Measurements from ENCODE around the gene NEUROD1.
A peak's percentile ranks its signal among the peaks of the same experiment; 100 is the strongest.

- TF ChIP-seq, protein P1, sequence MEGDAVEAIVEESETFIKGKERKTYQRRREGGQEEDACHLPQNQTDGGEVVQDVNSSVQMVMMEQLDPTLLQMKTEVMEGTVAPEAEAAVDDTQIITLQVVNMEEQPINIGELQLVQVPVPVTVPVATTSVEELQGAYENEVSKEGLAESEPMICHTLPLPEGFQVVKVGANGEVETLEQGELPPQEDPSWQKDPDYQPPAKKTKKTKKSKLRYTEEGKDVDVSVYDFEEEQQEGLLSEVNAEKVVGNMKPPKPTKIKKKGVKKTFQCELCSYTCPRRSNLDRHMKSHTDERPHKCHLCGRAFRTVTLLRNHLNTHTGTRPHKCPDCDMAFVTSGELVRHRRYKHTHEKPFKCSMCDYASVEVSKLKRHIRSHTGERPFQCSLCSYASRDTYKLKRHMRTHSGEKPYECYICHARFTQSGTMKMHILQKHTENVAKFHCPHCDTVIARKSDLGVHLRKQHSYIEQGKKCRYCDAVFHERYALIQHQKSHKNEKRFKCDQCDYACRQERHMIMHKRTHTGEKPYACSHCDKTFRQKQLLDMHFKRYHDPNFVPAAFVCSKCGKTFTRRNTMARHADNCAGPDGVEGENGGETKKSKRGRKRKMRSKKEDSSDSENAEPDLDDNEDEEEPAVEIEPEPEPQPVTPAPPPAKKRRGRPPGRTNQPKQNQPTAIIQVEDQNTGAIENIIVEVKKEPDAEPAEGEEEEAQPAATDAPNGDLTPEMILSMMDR (IDR thresholded peaks at IDR 0.05) = no peak
- TF ChIP-seq EZH2phosphoT487 (IDR thresholded peaks at IDR 0.05) (peak; percentile 55), EZH2 (IDR thresholded peaks at IDR 0.05) (peak; percentile 95)
Measured at GRCh38 chr2:181679544-181679979, 755 bp downstream of the NEUROD1 start.

All from neural progenitor cell (in vitro differentiated cells).